ENCODE results near the gene S100PBP. TPM values are rescaled to one million over a fixed set of nuclear protein-coding genes. Genes with fewer than 3 reads are reported as not detected.

The S100PBP gene
- total and polyA plus RNA-seq, 2 of the 4 experiments (the other 2 are of a cell fraction) = 13.9 to 20.3 TPM

- no TSS peak for BruUV-seq (replicated peaks)
Measured at GRCh38 chr1:32868085-32868484, 50.6 kb downstream of the S100PBP start.

More at GRCh38 chr1:32868085-32868484, 50.6 kb downstream of the S100PBP start:
- H3K27me3 ChIP-seq (ENCODE audit: control insufficient read depth, insufficient read depth, low read length) = peaks cover 15% of the 10 kb centered on the region
- peaks cover 12% of the 10 kb centered on the region for H4K20me1 ChIP-seq (ENCODE audit: insufficient read depth, low read length)
- H3K27ac ChIP-seq (ENCODE audit: insufficient read depth, low read length) = no peak overlapping the region
- DNase-seq (no peak), ATAC-seq (ENCODE audit: low read depth) (no peak)
- H4K8ac ChIP-seq (ENCODE audit: low read depth in 2 of 2, low read length in 2 of 2) = no peak overlapping the region
- no peak overlapping the region for H3K18ac ChIP-seq (ENCODE audit: low read depth, low read length)
- H2BK15ac ChIP-seq (ENCODE audit: low read depth, low read length) = no peak overlapping the region
- no peak overlapping the region for H3K56ac ChIP-seq (ENCODE audit: extremely low read depth, insufficient read depth, low read length)
- H2AK9ac ChIP-seq (replicated peaks; ENCODE audit: low read depth, low read length, poor library complexity) = no peak overlapping the region
- TF ChIP-seq FOS (IDR thresholded peaks at IDR 0.05; ENCODE audit: low read depth, low read length) (no peak), POLR2A (IDR thresholded peaks at IDR 0.05; ENCODE audit: low read depth, low read length) (no peak), USF2 (IDR thresholded peaks at IDR 0.05; ENCODE audit: low read depth, low read length) (no peak), CTCF (conservative IDR thresholded peaks at IDR 0.05; ENCODE audit: low read depth, low read length) (no peak), ELK1 (IDR thresholded peaks at IDR 0.05; ENCODE audit: borderline replicate concordance, low read depth, low read length) (no peak), MXI1 (IDR thresholded peaks at IDR 0.05; ENCODE audit: borderline replicate concordance, low read depth, low read length) (no peak), CEBPB (IDR thresholded peaks at IDR 0.05; ENCODE audit: low read depth, low read length) (no peak), CHD1 (IDR thresholded peaks at IDR 0.05; ENCODE audit: low read depth, low read length) (no peak), MAFK (IDR thresholded peaks at IDR 0.05; ENCODE audit: low read depth, low read length) (no peak), RCOR1 (IDR thresholded peaks at IDR 0.05; ENCODE audit: insufficient replicate concordance, low read length) (no peak), MAZ (IDR thresholded peaks at IDR 0.05; ENCODE audit: borderline replicate concordance, low read depth, low read length) (no peak), SMC3 (IDR thresholded peaks at IDR 0.05; ENCODE audit: low read depth, low read length) (no peak), NFE2L2 (IDR thresholded peaks at IDR 0.05; ENCODE audit: low read depth, low read length) (no peak), RAD21 (IDR thresholded peaks at IDR 0.05; ENCODE audit: low read length) (no peak)
- H2BK120ac ChIP-seq (ENCODE audit: low read depth, low read length) = no peak overlapping the region
- no peak overlapping the region for H4K5ac ChIP-seq (ENCODE audit: low read depth, low read length)
- H2AFZ ChIP-seq (replicated peaks; ENCODE audit: low read length, poor library complexity) = no peak overlapping the region
- 92% methylated on average over 7 of the region's 13 CpGs; no CpG with 5 or more reads in 1 of the 2 experiments for WGBS, 2 experiments (ENCODE audit: extremely low coverage in 2 of 2, insufficient read length in 1 of 2)
- intact Hi-C loops (cut with micrococcal nuclease) (no loop called here), dilution Hi-C loops (cut with HindIII; ENCODE audit: low sequenced_read_pairs, unreplicated experiment) (no loop called here), in situ Hi-C loops (cut with MboI; ENCODE audit: low sequenced_read_pairs) (no loop called here)
- H2BK20ac ChIP-seq (ENCODE audit: low read depth, low read length) = no peak overlapping the region
- no peaks in the 10 kb centered on the region for H3K9me1 ChIP-seq (ENCODE audit: insufficient read depth, low read length)
- H2BK5ac ChIP-seq (ENCODE audit: low read depth, low read length, poor library complexity, severe bottlenecking) = no peak overlapping the region
- peaks cover 6% of the 10 kb centered on the region; the same call in 1 of the 2 replicates for H3K36me3 ChIP-seq (ENCODE audit: control insufficient read depth, insufficient read depth, low read length)
- no peak overlapping the region for H3K4ac ChIP-seq (ENCODE audit: low read depth, low read length)
- no peak overlapping the region for H4K91ac ChIP-seq (ENCODE audit: insufficient read depth, low read depth, low read length)
- no peak overlapping the region for H3K4me2 ChIP-seq (ENCODE audit: low read depth, low read length)
- H3K4me3 ChIP-seq (ENCODE audit: insufficient read depth, low read depth, low read length) = no peak overlapping the region
- no peak overlapping the region for H3K14ac ChIP-seq (replicated peaks; ENCODE audit: low read depth, low read length)
- no peak overlapping the region for H3K23ac ChIP-seq (ENCODE audit: low read depth, low read length)
- peaks cover 4% of the 10 kb centered on the region; the same call in 1 of the 2 replicates for H3K4me1 ChIP-seq (ENCODE audit: control insufficient read depth, insufficient read depth, low read length)
- no peaks in the 10 kb centered on the region for H3K9me3 ChIP-seq (ENCODE audit: control insufficient read depth, insufficient read depth, low read length)
- no peak overlapping the region for H2AK5ac ChIP-seq (ENCODE audit: low read depth, low read length)
- no peaks in the 10 kb centered on the region for H3K79me1 ChIP-seq (ENCODE audit: low read depth in 1 of 2, low read length in 2 of 2)
- no peak overlapping the region for H3K9ac ChIP-seq (ENCODE audit: low read depth, low read length)
- POLR2A ChIA-PET (ENCODE audit: unreplicated experiment) = no interaction called here
- CTCF ChIA-PET = no interaction called here
